ENCODE measurements around the gene MYL3.

MYL3 gene

GRCh38 chr3:46890132-46890531, 26.9 kb upstream of the MYL3 start:
- H3K4me3 ChIP-seq (ENCODE audit: low read depth, low read length), result no peak overlapping the region
- TF ChIP-seq, protein P1, sequence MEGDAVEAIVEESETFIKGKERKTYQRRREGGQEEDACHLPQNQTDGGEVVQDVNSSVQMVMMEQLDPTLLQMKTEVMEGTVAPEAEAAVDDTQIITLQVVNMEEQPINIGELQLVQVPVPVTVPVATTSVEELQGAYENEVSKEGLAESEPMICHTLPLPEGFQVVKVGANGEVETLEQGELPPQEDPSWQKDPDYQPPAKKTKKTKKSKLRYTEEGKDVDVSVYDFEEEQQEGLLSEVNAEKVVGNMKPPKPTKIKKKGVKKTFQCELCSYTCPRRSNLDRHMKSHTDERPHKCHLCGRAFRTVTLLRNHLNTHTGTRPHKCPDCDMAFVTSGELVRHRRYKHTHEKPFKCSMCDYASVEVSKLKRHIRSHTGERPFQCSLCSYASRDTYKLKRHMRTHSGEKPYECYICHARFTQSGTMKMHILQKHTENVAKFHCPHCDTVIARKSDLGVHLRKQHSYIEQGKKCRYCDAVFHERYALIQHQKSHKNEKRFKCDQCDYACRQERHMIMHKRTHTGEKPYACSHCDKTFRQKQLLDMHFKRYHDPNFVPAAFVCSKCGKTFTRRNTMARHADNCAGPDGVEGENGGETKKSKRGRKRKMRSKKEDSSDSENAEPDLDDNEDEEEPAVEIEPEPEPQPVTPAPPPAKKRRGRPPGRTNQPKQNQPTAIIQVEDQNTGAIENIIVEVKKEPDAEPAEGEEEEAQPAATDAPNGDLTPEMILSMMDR (IDR thresholded peaks at IDR 0.05; ENCODE audit: borderline replicate concordance, insufficient read depth, low read depth, low read length), result no peak

DNA sequence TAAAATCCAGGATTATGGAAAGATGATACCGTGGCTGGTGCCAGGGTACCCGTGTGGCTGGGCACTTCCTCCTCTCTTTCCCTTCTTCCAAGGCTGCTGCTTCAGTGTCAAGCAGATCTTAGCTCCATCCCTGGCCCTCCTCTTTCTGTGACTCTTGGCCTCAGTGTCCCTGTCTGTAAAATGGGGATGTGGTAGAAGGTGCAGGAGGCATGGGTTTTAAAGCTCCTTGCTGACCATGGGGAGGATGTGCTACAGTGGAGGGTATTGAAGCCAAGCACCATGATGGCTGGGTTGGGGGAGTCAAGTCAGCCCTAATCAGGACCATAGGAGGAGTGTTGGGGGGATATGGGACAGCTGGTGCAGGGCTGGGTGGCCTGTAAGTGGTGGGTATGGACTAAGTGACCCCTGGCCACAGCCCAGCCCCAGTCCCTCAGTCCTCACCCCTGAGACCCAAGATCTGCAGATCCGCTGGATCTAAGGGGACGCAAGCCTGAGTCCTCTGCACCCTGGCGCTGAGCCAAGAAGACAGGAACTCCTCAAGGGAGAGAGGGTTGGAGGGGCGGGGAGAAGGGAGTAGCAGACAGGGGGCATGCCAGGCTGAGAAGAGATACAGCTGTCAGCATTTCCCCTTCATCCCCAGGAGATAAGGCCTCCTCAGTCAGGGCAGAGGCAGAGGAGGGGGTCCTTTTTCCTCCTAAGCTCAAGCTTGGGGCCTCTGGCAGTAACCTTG, 26.3 kb upstream of the MYL3 start:
- no peak overlapping the region for H3K4me3 ChIP-seq (ENCODE audit: low read depth, low read length)
- TF ChIP-seq, protein P1 (IDR thresholded peaks at IDR 0.05; ENCODE audit: borderline replicate concordance, insufficient read depth, low read depth, low read length), result no peak

GRCh38 chr3:46888705-46889104, 25.5 kb upstream of the MYL3 start:
- no peak overlapping the region for H3K4me3 ChIP-seq (ENCODE audit: low read depth, low read length)
- TF ChIP-seq, protein P1 (IDR thresholded peaks at IDR 0.05; ENCODE audit: borderline replicate concordance, insufficient read depth, low read depth, low read length), result no peak

GRCh38 chr3:46887980-46888494, 24.8 kb upstream of the MYL3 start:
- TF ChIP-seq, protein P1 (IDR thresholded peaks at IDR 0.05; ENCODE audit: borderline replicate concordance, insufficient read depth, low read depth, low read length), result no peak
- H3K4me3 ChIP-seq (ENCODE audit: low read depth, low read length), result no peak overlapping the region

- TF ChIP-seq, protein P1 (IDR thresholded peaks at IDR 0.05; ENCODE audit: borderline replicate concordance, insufficient read depth, low read depth, low read length), result no peak
- no peak overlapping the region for H3K4me3 ChIP-seq (ENCODE audit: low read depth, low read length)
Measured at GRCh38 chr3:46885612-46886011, 22.4 kb upstream of the MYL3 start.

DNA sequence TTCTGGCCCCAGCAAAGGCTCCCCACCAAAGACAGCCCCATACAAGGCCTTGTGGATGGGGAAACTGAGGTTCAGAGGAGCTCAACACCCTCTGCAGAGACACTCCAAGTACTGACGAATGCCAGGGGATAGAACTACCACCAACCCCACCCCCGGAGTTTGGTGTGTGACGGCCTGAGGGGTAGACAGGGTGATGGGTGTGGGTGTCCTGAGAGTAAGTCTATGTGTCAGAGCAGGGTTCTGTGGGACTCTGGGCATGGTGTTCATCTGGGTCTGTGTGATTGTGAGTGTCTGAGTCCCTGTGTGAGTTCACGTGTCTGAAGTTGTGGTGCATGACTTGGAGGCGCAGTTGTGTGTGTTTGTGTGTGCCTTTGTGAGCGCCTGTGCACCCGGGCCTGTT, 21.7 kb upstream of the MYL3 start:
- TF ChIP-seq, protein P1 (IDR thresholded peaks at IDR 0.05; ENCODE audit: borderline replicate concordance, insufficient read depth, low read depth, low read length), result no peak
- no peak overlapping the region for H3K4me3 ChIP-seq (ENCODE audit: low read depth, low read length)

- H3K4me3 ChIP-seq (ENCODE audit: low read depth, low read length), result no peak overlapping the region
- TF ChIP-seq, protein P1 (IDR thresholded peaks at IDR 0.05; ENCODE audit: borderline replicate concordance, insufficient read depth, low read depth, low read length), result no peak
Measured at GRCh38 chr3:46884427-46884826, 21.2 kb upstream of the MYL3 start.
